ENCODE results near the gene SNF8. TPM values are rescaled to one million over a fixed set of nuclear protein-coding genes. Genes with fewer than 3 reads are reported as not detected.

The SNF8 gene
- total and polyA plus RNA-seq, 2 donors (not counting 3 experiments of a cell fraction or from before 2014, with no cell fraction given), result 166 to 194 TPM

- no peaks in the 10 kb centered on the region for H3K27me3 ChIP-seq (ENCODE audit: control insufficient read depth in 2 of 2, insufficient read depth in 2 of 2, low read length in 2 of 2)
- POLR2A ChIA-PET, result interaction anchor here (0.6 to 1.2 kb wide), 2 partner anchors 9 to 69 kb away, joined by 4 to 6 read pairs; no protein-coding TSS in a partner anchor
- H2AFZ ChIP-seq (ENCODE audit: low read depth, low read length), result no peak overlapping the region
- FAIRE-seq, result peak; percentile 48
- peaks cover 2% of the 10 kb centered on the region for H3K79me2 ChIP-seq (ENCODE audit: control insufficient read depth, insufficient read depth, low read length)
- H3K9ac ChIP-seq (replicated peaks; ENCODE audit: extremely low read depth, insufficient read depth, low read length), result no peak overlapping the region
- H3K9me1 ChIP-seq (replicated peaks; ENCODE audit: control insufficient read depth, extremely low read depth, insufficient read depth, low read length), result no peaks in the 10 kb centered on the region
- DNase-seq (ENCODE audit: low read depth, low spot score), result no peak
- TF ChIP-seq POLR2A (IDR thresholded peaks at IDR 0.05; ENCODE audit: low read depth, low read length) (peak; percentile 36), POLR2AphosphoS5 (IDR thresholded peaks at IDR 0.05; ENCODE audit: insufficient read depth, low read depth, low read length) (peak; percentile 31), EZH2 (IDR thresholded peaks at IDR 0.05; ENCODE audit: borderline replicate concordance, low read depth, low read length, severe bottlenecking) (no peak)
- no peaks in the 10 kb centered on the region for H3K9me3 ChIP-seq (replicated peaks; ENCODE audit: control insufficient read depth, insufficient read depth, low read length)
- peaks cover 3% of the 10 kb centered on the region for H3K4me1 ChIP-seq (ENCODE audit: control insufficient read depth, extremely low read depth, insufficient read depth, low read length)
- H4K20me1 ChIP-seq (replicated peaks; ENCODE audit: control insufficient read depth, extremely low read depth, insufficient read depth, low read length), result peaks cover 3% of the 10 kb centered on the region
- intact Hi-C loops (cut with micrococcal nuclease), result no loop called here
- dilution Hi-C loops (cut with MboI; ENCODE audit: extremely low pct_ligation_motif_present, low sequenced_read_pairs), result no loop called here
- CTCF ChIA-PET, result interaction anchor here (0.8 to 3.5 kb wide), 5 partner anchors 12 to 107 kb away, joined by 3 to 30 read pairs (median 6); no protein-coding TSS in a partner anchor
- H3K4me3 ChIP-seq (replicated peaks in 1 of 3; ENCODE audit: insufficient read depth in 1 of 3, low read depth in 1 of 3, low read length in 3 of 3), result no peak overlapping the region
- H3K27ac ChIP-seq (ENCODE audit: insufficient read depth, low read depth, low read length), result no peak overlapping the region
- no TSS peak for BruUV-seq (replicated peaks)
- no peak overlapping the region for H3K4me2 ChIP-seq (ENCODE audit: insufficient read depth, low read length)
- peaks cover 40 to 49% of the 10 kb centered on the region in 2 experiments for H3K36me3 ChIP-seq (ENCODE audit: control insufficient read depth in 2 of 2, extremely low read depth in 1 of 2, insufficient read depth in 2 of 2, low read length in 2 of 2)
Measured at GRCh38 chr17:48928876-48929811, 15.5 kb downstream of the SNF8 start.

- Histone ChIP-seq H3K4me3 (replicated peaks in 1 of 3; ENCODE audit: insufficient read depth in 1 of 3, low read depth in 1 of 3, low read length in 3 of 3) (no peak overlapping the region), H2AFZ (ENCODE audit: low read depth, low read length) (no peak overlapping the region), H3K79me2 (ENCODE audit: control insufficient read depth, insufficient read depth, low read length) (peaks cover 2% of the 10 kb centered on the region), H3K9me1 (replicated peaks; ENCODE audit: control insufficient read depth, extremely low read depth, insufficient read depth, low read length) (no peaks in the 10 kb centered on the region), H4K20me1 (replicated peaks; ENCODE audit: control insufficient read depth, extremely low read depth, insufficient read depth, low read length) (peaks cover 3% of the 10 kb centered on the region), H3K9ac (replicated peaks; ENCODE audit: extremely low read depth, insufficient read depth, low read length) (no peak overlapping the region), H3K27ac (ENCODE audit: insufficient read depth, low read depth, low read length) (no peak overlapping the region), H3K27me3 (ENCODE audit: control insufficient read depth in 2 of 2, insufficient read depth in 2 of 2, low read length in 2 of 2) (no peaks in the 10 kb centered on the region), H3K36me3 (ENCODE audit: control insufficient read depth in 2 of 2, extremely low read depth in 1 of 2, insufficient read depth in 2 of 2, low read length in 2 of 2) (peaks cover 36 to 55% of the 10 kb centered on the region in 2 experiments), H3K9me3 (replicated peaks; ENCODE audit: control insufficient read depth, insufficient read depth, low read length) (no peaks in the 10 kb centered on the region), H3K4me2 (ENCODE audit: insufficient read depth, low read length) (no peak overlapping the region), H3K4me1 (ENCODE audit: control insufficient read depth, extremely low read depth, insufficient read depth, low read length) (peaks cover 3% of the 10 kb centered on the region)
- no TSS peak for BruUV-seq (replicated peaks)
- intact Hi-C loops (cut with micrococcal nuclease), result no loop called here
- ChIA-PET CTCF (interaction anchor here (1.0 to 2.2 kb wide), 4 partner anchors 13 to 108 kb away, joined by 3 to 6 read pairs (median 3); no protein-coding TSS in a partner anchor), POLR2A (no interaction called here)
- no peak for FAIRE-seq
- TF ChIP-seq POLR2A (IDR thresholded peaks at IDR 0.05; ENCODE audit: low read depth, low read length) (no peak), FOS (IDR thresholded peaks at IDR 0.05; ENCODE audit: borderline replicate concordance, insufficient read depth, low read length) (no peak), MYC (IDR thresholded peaks at IDR 0.05; ENCODE audit: low read depth, low read length) (no peak), CTCF (IDR thresholded peaks at IDR 0.05; ENCODE audit: extremely low read depth in 1 of 2, insufficient read depth in 1 of 2, low read depth in 1 of 2, low read length in 2 of 2) (no peak), GATA2 (IDR thresholded peaks at IDR 0.05; ENCODE audit: insufficient read depth, insufficient read length, low read depth, low read length) (no peak), EZH2 (IDR thresholded peaks at IDR 0.05; ENCODE audit: borderline replicate concordance, low read depth, low read length, severe bottlenecking) (no peak), JUN (IDR thresholded peaks at IDR 0.05; ENCODE audit: borderline replicate concordance, insufficient read depth, insufficient read length, low read depth) (no peak), POLR2AphosphoS5 (IDR thresholded peaks at IDR 0.05; ENCODE audit: insufficient read depth, low read depth, low read length) (no peak), MAX (IDR thresholded peaks at IDR 0.05; ENCODE audit: insufficient read depth, insufficient read length) (no peak)
- dilution Hi-C loops (cut with MboI; ENCODE audit: extremely low pct_ligation_motif_present, low sequenced_read_pairs), result no loop called here
- DNase-seq (ENCODE audit: low read depth, low spot score), result no peak
Measured at GRCh38 chr17:48927978-48928745, 16.5 kb downstream of the SNF8 start.
